ENCODE results near the gene HES5. TPM values are rescaled to one million over a fixed set of nuclear protein-coding genes. Genes with fewer than 3 reads are reported as not detected.
A peak's percentile ranks its signal among the peaks of the same experiment; 100 is the strongest.

Gene HES5
- total and polyA plus RNA-seq, 2 of the 4 experiments (the other 2 are of a cell fraction): not detected

GRCh38 chr1:2557482-2558400 lies 27.7 kb upstream of the HES5 start:
- no peaks in the 10 kb centered on the region for H3K9me1 ChIP-seq (ENCODE audit: insufficient read depth, low read length)
- H3K56ac ChIP-seq (ENCODE audit: extremely low read depth, insufficient read depth, low read length): no peak overlapping the region
- H4K8ac ChIP-seq (ENCODE audit: low read depth in 2 of 2, low read length in 2 of 2): no peak overlapping the region
- H2AFZ ChIP-seq (replicated peaks; ENCODE audit: low read length, poor library complexity): peak overlapping the region; percentile 51
- BruUV-seq (replicated peaks): no TSS peak
- no peak for DNase-seq
- H2BK5ac ChIP-seq (ENCODE audit: low read depth, low read length, poor library complexity, severe bottlenecking): no peak overlapping the region
- in situ Hi-C loops (cut with MboI; ENCODE audit: low sequenced_read_pairs): no loop called here
- ChIA-PET CTCF (interaction anchor here (0.6 kb wide), 1 partner anchor 414 kb away, joined by 4 read pairs; no protein-coding TSS in a partner anchor), POLR2A (ENCODE audit: unreplicated experiment) (no interaction called here)
- H3K9me3 ChIP-seq (ENCODE audit: control insufficient read depth, insufficient read depth, low read length): no peaks in the 10 kb centered on the region
- H3K36me3 ChIP-seq (ENCODE audit: control insufficient read depth, insufficient read depth, low read length): no peaks in the 10 kb centered on the region
- TF ChIP-seq MXI1 (IDR thresholded peaks at IDR 0.05; ENCODE audit: borderline replicate concordance, low read depth, low read length) (no peak), SMC3 (IDR thresholded peaks at IDR 0.05; ENCODE audit: low read depth, low read length) (no peak), FOS (IDR thresholded peaks at IDR 0.05; ENCODE audit: low read depth, low read length) (no peak), MAFK (IDR thresholded peaks at IDR 0.05; ENCODE audit: low read depth, low read length) (no peak)
- TF ChIP-seq, protein P1, sequence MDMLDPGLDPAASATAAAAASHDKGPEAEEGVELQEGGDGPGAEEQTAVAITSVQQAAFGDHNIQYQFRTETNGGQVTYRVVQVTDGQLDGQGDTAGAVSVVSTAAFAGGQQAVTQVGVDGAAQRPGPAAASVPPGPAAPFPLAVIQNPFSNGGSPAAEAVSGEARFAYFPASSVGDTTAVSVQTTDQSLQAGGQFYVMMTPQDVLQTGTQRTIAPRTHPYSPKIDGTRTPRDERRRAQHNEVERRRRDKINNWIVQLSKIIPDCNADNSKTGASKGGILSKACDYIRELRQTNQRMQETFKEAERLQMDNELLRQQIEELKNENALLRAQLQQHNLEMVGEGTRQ (IDR thresholded peaks at IDR 0.05; ENCODE audit: low read depth, low read length): no peak
- no peak overlapping the region for H3K27ac ChIP-seq (ENCODE audit: insufficient read depth, low read length)
- no peaks in the 10 kb centered on the region for H3K4me1 ChIP-seq (ENCODE audit: control insufficient read depth, insufficient read depth, low read length)
- no peak overlapping the region for H3K9ac ChIP-seq (ENCODE audit: low read depth, low read length)
- H2BK20ac ChIP-seq (ENCODE audit: low read depth, low read length): no peak overlapping the region
- H3K4me2 ChIP-seq (ENCODE audit: low read depth, low read length): no peak overlapping the region
- no peak overlapping the region for H2BK120ac ChIP-seq (ENCODE audit: low read depth, low read length)
- no peak overlapping the region for H3K4me3 ChIP-seq (ENCODE audit: insufficient read depth, low read depth, low read length)
- no peak for ATAC-seq (ENCODE audit: low read depth)
- no peak overlapping the region for H3K18ac ChIP-seq (ENCODE audit: low read depth, low read length)
- no peak overlapping the region for H2AK9ac ChIP-seq (replicated peaks; ENCODE audit: low read depth, low read length, poor library complexity)
- H3K79me1 ChIP-seq (ENCODE audit: low read depth in 1 of 2, low read length in 2 of 2): no peaks in the 10 kb centered on the region
- no peak overlapping the region for H2BK15ac ChIP-seq (ENCODE audit: low read depth, low read length)
- WGBS, 2 experiments (ENCODE audit: extremely low coverage in 2 of 2, insufficient read length in 1 of 2): 85% methylated on average over 12 of the region's 30 CpGs; no CpG with 5 or more reads in 1 of the 2 experiments
- H4K20me1 ChIP-seq (ENCODE audit: insufficient read depth, low read length): no peaks in the 10 kb centered on the region
- H3K23ac ChIP-seq (ENCODE audit: low read depth, low read length): no peak overlapping the region
- no peaks in the 10 kb centered on the region; the same call in 1 of the 2 replicates for H3K27me3 ChIP-seq (ENCODE audit: control insufficient read depth, insufficient read depth, low read length)
- no peak overlapping the region for H4K91ac ChIP-seq (ENCODE audit: insufficient read depth, low read depth, low read length)
- H4K5ac ChIP-seq (ENCODE audit: low read depth, low read length): no peak overlapping the region
- no peak overlapping the region for H3K4ac ChIP-seq (ENCODE audit: low read depth, low read length)
- H2AK5ac ChIP-seq (ENCODE audit: low read depth, low read length): no peak overlapping the region
- intact Hi-C loops (cut with micrococcal nuclease): no loop called here
- dilution Hi-C loops (cut with HindIII; ENCODE audit: low sequenced_read_pairs, unreplicated experiment): no loop called here
- H3K14ac ChIP-seq (replicated peaks; ENCODE audit: low read depth, low read length): no peak overlapping the region
